ENCODE measurements around the gene HM13.
A peak's percentile ranks its signal among the peaks of the same experiment; 100 is the strongest.
"Not testable (repeated sequence)": the region's sequence is repeated elsewhere in the genome, so short reads cannot be mapped to it uniquely, and the experiment has no call there.

HM13 gene

DNA sequence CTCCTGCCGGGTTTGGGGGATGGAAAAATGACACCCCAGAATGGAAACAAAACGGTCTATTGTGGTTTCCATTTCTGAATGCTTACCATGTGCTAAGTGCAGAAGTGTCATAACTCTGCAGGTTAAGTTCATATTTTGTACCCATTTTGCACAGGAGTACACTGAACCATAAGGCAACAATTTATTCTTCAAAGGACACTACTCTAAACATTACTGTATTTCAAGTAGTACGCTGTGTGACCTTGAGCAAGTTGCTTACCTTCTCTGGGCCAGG lies 81.1 kb downstream of the HM13 start:
- H3K4me2 ChIP-seq: peak overlapping the region; percentile 10; the same call in 1 of the 2 replicates
- H3K9ac ChIP-seq: no peak overlapping the region
- TF ChIP-seq, protein P1, sequence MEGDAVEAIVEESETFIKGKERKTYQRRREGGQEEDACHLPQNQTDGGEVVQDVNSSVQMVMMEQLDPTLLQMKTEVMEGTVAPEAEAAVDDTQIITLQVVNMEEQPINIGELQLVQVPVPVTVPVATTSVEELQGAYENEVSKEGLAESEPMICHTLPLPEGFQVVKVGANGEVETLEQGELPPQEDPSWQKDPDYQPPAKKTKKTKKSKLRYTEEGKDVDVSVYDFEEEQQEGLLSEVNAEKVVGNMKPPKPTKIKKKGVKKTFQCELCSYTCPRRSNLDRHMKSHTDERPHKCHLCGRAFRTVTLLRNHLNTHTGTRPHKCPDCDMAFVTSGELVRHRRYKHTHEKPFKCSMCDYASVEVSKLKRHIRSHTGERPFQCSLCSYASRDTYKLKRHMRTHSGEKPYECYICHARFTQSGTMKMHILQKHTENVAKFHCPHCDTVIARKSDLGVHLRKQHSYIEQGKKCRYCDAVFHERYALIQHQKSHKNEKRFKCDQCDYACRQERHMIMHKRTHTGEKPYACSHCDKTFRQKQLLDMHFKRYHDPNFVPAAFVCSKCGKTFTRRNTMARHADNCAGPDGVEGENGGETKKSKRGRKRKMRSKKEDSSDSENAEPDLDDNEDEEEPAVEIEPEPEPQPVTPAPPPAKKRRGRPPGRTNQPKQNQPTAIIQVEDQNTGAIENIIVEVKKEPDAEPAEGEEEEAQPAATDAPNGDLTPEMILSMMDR (conservative IDR thresholded peaks at IDR 0.05; ENCODE audit: low read depth, low read length): no peak; the same call in 1 of the 2 replicates
- H3K79me2 ChIP-seq (ENCODE audit: insufficient read depth, low read depth): no peaks in the 10 kb centered on the region
- H3K4me3 ChIP-seq (IDR thresholded peaks at IDR 0.05; ENCODE audit: insufficient read depth, low read depth, low read length): no peak overlapping the region
- no peak overlapping the region for H3K27ac ChIP-seq
- no peaks in the 10 kb centered on the region for H3K27me3 ChIP-seq (ENCODE audit: insufficient read depth, low read depth)
- no peak overlapping the region for H2AFZ ChIP-seq (ENCODE audit: low read depth)
- H3K36me3 ChIP-seq (ENCODE audit: insufficient read depth): no peaks in the 10 kb centered on the region
- peaks cover 14% of the 10 kb centered on the region for H3K4me1 ChIP-seq (ENCODE audit: low read depth, poor library complexity, severe bottlenecking)
- no peaks in the 10 kb centered on the region for H4K20me1 ChIP-seq (ENCODE audit: insufficient read depth)

DNA sequence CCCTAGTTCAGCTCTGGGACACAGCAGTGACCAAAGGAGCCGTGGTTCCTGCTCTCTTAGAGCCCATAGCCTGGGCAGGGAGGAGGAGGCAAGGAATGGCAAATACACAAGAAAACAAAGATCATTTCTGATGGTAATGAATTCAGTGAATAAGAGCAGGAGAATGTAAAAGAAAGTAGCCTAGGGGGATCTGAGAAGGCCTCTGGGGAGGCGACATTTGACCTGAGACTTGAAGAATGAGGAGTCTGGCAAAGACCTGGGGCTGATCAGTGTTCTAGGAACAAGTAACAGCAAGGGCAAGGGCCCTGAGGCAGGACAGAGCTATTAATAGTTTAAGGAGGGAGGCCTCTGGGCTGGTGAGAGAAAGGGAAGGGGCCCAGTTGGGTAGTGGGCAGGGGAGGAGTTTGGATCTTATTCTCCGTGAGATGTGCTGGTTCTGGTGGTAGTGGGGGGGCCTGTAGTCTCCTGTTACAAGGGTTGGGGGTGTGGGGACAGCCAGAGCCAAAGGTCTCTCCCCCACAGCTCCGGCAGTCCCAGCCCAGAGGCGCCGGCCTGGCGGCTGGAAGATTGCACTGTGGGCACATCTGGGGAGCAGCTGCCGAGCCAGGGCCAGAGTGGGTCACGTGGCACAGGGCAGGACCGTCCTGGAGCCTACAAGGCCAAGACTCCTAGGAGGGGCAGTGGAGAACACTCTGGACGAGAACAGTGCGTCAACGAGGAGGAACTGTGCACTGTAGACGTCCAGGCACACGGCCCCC lies 81.6 kb downstream of the HM13 start:
- no peak overlapping the region for H3K4me3 ChIP-seq (IDR thresholded peaks at IDR 0.05; ENCODE audit: insufficient read depth, low read depth, low read length)
- no peaks in the 10 kb centered on the region for H4K20me1 ChIP-seq (ENCODE audit: insufficient read depth)
- H3K9ac ChIP-seq: no peak overlapping the region
- peak overlapping the region; percentile 10; the same call in 1 of the 2 replicates for H3K4me2 ChIP-seq
- no peaks in the 10 kb centered on the region for H3K36me3 ChIP-seq (ENCODE audit: insufficient read depth)
- no peak overlapping the region for H3K27ac ChIP-seq
- no peaks in the 10 kb centered on the region for H3K79me2 ChIP-seq (ENCODE audit: insufficient read depth, low read depth)
- H3K27me3 ChIP-seq (ENCODE audit: insufficient read depth, low read depth): no peaks in the 10 kb centered on the region
- TF ChIP-seq, protein P1 (conservative IDR thresholded peaks at IDR 0.05; ENCODE audit: low read depth, low read length): no peak
- peaks cover 14% of the 10 kb centered on the region for H3K4me1 ChIP-seq (ENCODE audit: low read depth, poor library complexity, severe bottlenecking)
- no peak overlapping the region for H2AFZ ChIP-seq (ENCODE audit: low read depth)

DNA sequence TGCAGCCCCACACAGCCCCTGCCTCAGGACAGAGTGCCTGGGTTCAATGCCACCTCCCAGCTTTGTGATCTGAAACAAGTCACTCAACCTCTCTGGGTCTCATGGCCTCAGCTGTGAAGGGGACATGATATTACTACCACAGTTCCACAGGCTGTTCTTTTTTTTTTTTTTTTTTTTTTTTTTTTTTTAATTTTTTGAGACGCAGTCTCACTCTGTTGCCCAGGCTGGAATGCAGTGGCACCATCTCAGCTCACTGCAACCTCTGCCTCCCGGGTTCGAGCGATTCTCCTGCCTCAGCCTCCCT lies 82.1 kb downstream of the HM13 start:
- H3K79me2 ChIP-seq (ENCODE audit: insufficient read depth, low read depth); H3K9ac ChIP-seq; H3K27ac ChIP-seq; H3K4me3 ChIP-seq (IDR thresholded peaks at IDR 0.05; ENCODE audit: insufficient read depth, low read depth, low read length); H2AFZ ChIP-seq (ENCODE audit: low read depth); H3K36me3 ChIP-seq (ENCODE audit: insufficient read depth); H4K20me1 ChIP-seq (ENCODE audit: insufficient read depth); H3K4me2 ChIP-seq; H3K27me3 ChIP-seq (ENCODE audit: insufficient read depth, low read depth): not testable (repeated sequence)
- peaks cover 18% of the 10 kb centered on the region for H3K4me1 ChIP-seq (ENCODE audit: low read depth, poor library complexity, severe bottlenecking)

DNA sequence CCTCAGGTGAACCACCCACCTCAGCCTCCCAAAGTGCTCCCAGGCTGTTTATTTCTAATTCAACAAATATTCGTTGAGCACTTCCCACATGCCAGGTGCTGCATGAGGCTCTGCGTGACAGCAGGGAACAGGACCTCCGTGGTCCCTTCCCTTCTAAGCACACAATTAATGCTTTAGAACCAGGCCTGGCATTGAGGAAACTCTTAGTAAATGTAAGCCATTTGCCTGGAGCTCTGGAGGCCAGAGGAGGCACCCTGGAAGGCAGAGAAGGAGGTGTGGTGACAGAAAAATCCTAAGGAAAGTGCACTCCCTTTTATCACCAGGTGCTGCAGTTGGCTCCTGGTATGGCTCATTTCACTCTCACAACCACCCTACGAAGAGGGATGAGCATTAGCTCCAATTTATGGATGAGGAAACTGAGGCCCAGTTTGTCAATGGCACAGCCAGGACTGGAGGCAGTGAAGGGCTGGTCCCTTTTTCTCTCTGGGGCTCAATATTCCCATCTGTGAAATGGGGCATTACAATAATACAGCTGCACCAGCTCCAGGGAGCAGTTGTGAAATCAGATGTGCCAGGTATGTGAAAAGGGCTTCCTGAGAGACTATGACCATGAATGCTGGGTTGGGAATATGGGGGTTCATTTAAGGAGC lies 82.7 kb downstream of the HM13 start:
- Histone ChIP-seq H4K20me1 (ENCODE audit: insufficient read depth) (no peaks in the 10 kb centered on the region), H3K4me3 (IDR thresholded peaks at IDR 0.05; ENCODE audit: insufficient read depth, low read depth, low read length) (no peak overlapping the region), H3K27ac (no peak overlapping the region), H3K9ac (no peak overlapping the region), H2AFZ (ENCODE audit: low read depth) (no peak overlapping the region), H3K27me3 (ENCODE audit: insufficient read depth, low read depth) (no peaks in the 10 kb centered on the region), H3K4me1 (ENCODE audit: low read depth, poor library complexity, severe bottlenecking) (peaks cover 24% of the 10 kb centered on the region), H3K4me2 (no peak overlapping the region), H3K79me2 (ENCODE audit: insufficient read depth, low read depth) (no peaks in the 10 kb centered on the region), H3K36me3 (ENCODE audit: insufficient read depth) (no peaks in the 10 kb centered on the region)
- TF ChIP-seq, protein P1 (conservative IDR thresholded peaks at IDR 0.05; ENCODE audit: low read depth, low read length): no peak

DNA sequence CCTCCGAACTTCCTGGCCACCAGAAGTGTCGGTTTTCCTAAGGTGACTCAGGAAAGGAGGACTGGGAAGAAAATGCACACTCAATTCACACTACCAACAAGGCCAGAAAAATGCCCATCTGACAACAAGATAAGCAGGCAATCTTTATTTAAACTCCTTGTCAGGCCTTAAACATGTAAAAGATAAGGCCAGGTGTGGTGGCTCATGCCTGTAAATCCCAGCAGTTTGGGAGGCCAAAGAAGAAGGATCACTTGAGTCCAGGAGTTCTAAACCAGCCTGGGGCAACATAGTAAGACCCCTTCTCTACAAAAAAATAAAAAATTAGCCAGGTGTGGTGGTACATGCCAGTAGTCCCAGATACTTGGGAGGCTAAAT lies 83.2 kb downstream of the HM13 start:
- Histone ChIP-seq H3K4me3 (IDR thresholded peaks at IDR 0.05; ENCODE audit: insufficient read depth, low read depth, low read length) (no peak overlapping the region), H3K79me2 (ENCODE audit: insufficient read depth, low read depth) (no peaks in the 10 kb centered on the region), H3K9ac (no peak overlapping the region), H4K20me1 (ENCODE audit: insufficient read depth) (no peaks in the 10 kb centered on the region), H3K27ac (no peak overlapping the region), H3K4me2 (no peak overlapping the region), H3K4me1 (ENCODE audit: low read depth, poor library complexity, severe bottlenecking) (peaks cover 29% of the 10 kb centered on the region), H3K36me3 (ENCODE audit: insufficient read depth) (no peaks in the 10 kb centered on the region), H3K27me3 (ENCODE audit: insufficient read depth, low read depth) (no peaks in the 10 kb centered on the region), H2AFZ (ENCODE audit: low read depth) (no peak overlapping the region)
- TF ChIP-seq, protein P1 (conservative IDR thresholded peaks at IDR 0.05; ENCODE audit: low read depth, low read length): no peak

Data from KMS-11 (cell line).